SIG-M5 treated with dmso at 0.1 percent for 504 hours (cell line): Measurements from ENCODE around the gene WDR48.
A peak's percentile ranks its signal among the peaks of the same experiment; 100 is the strongest.

Source experiments
- DNase-seq: peaks from one replicate; lab custom pipeline; 2025; ENCODE audit not compliant: unreplicated experiment; lab: John Stamatoyannopoulos, UW

Gene WDR48

DNA sequence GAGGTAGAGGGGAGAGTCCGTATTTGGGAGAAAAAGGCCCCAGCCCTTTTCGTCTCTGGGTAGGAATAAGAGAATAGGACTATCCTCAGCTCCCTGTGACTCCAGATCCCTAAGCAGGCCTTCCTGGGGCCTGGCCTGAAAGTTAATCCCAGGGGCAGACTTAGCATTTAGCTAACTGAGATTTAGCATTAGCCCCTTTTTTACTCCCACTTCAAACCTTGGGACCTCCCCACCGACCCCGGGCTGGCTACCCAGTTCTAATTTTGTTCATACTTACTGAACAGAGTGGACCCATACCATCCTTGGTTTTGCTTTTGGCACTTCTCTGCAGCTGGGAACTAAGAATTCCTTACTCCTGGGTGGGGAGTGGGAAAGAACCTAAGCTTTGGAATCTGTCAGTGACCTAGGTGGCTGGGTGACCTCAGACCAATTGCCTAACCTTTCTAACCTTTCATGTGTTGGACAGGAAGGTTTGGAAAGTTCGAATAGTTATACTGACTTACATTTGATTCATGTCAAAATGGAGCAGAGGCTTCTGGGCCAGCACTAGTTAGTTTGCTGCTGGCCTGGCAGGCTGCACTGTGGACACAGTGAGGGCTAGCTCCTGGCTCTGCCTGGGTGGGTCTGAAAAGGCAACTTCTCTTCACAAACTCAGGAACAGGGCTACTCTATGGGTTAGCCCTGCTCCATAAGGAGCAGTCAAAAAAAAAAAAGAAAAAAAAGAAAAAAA lies 67.3 kb downstream of the WDR48 start:
- no peak for DNase-seq

DNA sequence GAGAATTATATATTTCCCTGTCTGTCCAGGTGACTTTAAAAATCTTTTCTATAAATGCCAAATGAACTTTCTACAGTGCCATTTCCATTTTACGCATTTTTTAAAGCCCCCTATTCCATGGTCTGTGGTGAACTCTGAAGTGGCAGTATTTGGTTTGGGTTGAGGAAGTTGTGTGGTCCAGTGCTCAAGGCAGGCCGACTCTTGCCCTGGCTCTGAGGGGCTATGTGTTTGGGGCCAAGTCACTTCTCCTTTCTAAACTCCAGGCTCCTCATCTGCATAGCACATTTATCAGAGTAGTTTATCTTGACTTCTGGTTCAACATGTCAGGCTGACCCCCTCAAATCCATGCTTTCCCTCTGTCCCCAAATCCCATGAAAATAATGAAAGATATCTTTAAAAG lies 69.8 kb downstream of the WDR48 start:
- no peak for DNase-seq

DNA sequence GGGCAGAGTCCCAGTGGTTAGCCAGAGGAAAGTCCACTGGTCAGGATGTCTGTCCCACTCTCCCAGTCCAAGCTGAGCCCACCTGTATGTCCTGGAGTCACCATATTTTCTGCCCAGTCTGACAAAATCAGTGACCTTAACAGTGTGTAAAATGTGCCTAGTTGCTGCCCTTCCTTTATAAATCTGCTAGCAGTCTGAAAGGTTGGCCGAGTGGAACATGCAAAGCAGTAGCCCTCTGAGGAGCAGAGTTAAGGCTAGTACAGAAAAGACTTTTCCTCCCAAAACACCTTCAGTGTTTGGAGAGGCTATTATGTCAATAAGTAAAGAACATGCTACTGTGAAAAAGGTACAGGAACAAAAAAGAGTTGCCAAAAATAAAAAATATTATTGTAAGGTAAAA lies 71.0 kb downstream of the WDR48 start:
- DNase-seq: no peak

DNA sequence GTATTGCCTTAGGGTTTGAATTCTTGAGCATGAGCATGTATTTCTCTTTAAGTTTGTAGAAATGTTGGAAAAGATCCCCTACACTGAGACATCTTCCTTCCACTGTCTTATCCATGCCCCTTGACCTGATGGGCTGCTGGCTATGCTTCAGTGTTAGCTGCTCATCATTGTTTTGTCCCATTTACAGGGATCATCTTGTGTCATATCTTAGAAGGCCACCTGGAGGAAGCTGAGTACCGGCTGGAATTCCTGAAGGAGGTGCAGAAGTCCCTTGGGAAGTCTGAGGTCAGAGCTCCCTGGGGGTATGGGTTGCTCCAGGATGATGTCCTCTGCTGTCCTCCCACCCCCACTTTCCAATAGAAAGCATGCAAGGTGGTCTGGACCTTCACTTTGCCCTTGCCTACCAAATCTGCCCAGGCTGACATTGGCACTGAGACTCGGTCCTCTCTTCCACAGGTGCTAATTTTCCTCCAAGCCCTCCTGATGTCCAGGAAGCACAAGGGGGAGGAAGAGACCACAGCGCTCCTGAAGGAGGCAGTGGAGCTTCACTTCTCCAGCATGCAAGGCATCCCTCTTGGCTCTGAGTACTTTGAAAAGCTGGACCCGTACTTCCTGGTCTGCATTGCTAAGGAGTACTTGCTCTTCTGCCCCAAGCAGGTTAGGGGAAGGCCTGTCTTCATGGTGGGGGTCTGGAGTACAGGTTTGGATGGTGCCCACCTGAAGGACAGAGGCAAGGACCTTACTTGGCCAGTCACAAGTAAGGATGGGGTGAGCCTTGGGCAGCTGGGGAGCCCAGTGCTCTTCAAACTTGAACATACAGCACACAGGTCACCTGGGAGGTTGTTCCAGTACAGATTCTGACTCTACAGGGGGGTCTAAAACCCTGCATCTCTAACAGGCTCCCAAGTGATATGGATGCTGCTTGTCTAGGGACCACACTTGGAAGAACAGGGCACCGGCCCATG lies 73.3 kb downstream of the WDR48 start:
- peak; percentile 32 for DNase-seq

DNA sequence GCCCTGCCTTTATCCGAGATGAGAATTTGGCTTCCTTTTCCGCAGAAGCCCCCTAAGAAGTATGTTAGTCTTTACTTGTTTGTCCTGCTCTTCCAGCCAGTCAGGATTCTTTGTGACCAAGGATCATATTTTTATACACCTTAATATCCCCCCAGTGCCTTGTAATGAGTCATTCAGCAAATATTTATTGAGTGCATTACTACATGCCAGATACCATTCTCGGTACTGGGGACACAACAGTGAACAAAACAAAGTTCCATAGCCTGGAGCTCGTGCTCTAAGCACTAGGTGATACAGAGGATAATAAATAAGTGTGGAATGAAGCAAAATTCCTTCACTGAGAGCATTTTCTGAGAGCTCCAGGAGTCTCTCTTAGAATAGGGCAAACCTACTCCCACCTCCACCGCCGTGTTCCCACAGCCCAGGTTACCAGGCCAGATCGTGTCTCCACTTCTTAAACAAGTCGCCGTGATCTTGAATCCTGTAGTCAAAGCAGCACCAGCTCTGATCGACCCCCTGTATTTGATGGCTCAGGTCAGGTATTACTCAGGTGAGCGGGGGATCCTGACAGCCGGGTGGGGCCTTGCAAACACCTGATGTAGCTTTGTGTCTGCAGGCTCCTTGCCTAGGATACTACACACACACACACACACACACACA lies 74.2 kb downstream of the WDR48 start:
- peak; percentile 35 for DNase-seq

DNA sequence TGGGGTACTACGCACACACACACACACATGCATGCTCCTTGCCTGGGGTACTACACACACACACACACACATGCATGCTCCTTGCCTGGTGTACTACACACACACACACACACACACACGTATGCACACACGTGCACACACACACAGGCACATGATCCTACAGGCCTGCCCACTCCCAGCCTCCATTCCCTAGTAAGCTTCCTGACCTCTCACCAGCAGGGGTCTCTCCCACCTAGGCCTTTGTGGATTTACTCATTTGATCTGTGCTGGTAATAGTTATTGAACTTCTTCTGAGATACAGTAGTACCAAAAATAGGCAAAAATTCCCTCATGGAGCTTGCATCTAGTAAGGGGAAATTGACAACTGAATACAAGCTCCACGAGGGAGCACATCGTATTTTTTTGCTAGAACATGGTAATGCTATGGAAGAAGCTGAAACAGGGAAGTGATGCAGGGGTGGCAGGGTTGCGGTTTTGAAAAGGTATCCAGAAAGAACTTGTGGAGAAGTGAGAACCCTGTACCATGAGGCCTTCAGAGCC lies 74.8 kb downstream of the WDR48 start:
- DNase-seq: peak; percentile 62

DNA sequence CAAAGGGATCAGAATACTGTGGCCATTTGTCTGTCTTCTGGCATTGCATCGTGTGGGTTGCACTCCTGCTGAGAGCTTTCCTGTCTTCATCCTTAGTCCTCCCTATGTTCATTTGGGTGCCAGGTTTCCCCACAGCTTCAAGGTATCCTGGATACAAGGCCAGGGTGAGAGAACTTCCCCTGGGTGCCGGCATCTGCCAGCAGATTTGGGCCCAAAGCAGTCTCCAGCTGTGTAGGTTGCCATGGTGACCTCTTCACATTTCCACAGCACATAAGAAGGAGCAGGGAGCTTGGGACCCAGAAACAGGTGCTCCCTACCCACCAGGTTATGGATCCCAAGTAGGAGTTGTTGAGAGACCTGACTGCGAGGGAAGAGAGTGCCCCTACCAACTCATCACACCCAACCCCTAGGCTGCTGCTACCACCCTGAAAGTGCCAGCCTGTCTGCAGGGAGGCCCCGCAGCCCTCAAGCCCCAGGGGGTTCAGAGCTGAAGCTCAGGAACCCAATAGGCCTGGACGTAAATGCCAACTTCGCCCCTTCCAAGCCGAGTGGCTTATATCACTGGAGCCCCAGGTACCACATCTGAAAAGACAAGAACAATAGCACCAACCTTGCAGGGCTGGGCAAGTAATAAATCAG lies 75.6 kb downstream of the WDR48 start:
- no peak for DNase-seq

DNA sequence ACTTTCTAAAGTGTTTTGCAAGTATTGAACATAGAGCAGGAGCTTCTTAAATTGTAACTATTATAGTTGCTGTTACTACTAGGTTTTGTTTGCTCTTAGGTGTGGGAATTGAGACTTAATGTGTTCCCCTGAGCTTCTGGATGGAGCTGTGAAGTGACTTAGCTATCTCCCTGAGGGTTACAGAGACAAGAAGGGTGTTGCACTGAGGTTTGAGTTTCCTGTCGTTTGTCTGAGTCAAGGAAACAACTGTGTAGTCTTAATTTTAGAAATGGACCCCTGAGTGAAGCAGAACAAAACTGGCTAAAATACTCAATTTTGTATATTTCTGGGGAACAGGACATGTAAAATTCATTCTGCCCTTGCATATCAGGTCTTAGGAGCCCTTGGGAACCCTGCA lies 76.1 kb downstream of the WDR48 start:
- no peak for DNase-seq

DNA sequence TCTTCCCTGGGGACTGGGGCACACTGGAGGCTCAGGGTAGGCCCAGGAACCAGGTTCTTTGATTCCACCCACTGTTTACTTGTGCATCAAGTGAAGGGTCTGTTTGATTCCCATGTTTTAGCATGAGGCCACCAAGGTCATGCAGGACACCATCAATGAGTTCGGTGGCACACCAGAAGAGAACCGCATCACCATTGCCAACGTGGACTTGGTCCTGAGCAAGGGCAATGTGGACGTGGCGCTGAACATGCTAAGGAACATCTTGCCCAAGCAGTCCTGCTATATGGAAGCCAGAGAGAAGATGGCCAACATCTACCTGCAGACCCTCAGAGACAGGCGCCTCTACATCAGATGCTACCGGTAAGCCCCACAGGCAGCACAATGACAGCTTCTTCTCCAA lies 77.1 kb downstream of the WDR48 start:
- no peak for DNase-seq

DNA sequence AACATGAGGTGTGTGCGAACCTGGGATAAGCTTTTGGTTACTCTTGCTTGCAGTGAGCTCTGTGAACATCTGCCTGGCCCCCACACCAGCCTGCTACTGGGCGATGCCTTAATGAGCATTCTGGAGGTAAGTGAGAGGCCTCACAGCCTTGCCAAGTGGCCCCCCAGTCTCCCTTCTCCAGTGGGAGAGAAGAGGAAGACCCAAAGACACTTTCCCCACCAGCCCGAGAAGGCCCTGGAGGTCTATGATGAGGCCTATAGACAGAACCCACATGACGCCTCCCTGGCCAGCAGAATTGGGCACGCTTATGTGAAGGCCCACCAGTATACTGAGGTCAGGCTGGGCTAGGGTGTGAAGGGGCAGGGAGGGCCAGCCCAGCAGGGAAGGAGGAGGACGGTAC lies 78.2 kb downstream of the WDR48 start:
- DNase-seq: no peak

DNA sequence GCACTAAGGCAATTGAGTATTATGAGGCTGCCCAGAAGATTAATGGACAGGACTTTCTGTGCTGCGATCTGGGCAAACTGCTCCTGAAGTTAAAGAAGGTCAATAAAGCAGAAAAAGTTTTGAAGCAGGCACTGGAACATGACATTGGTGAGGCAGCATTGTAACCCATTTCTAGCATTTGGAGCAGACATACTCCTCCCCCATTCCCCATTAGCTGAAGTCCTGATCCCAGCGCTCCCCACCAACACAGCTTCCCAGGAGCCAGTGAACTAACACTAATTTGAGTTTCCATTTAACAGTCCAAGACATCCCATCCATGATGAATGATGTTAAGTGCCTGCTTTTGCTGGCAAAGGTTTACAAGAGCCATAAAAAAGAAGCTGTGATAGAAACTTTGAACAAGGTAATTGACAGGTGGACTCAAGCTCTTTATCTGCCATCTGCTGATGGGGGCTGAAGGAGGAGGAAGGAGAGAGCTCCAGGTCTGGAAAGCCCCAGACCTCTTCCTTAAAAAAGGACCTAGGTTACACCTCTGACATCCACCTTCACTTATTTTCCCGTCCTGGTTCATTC lies 79.0 kb downstream of the WDR48 start:
- no peak for DNase-seq

DNA sequence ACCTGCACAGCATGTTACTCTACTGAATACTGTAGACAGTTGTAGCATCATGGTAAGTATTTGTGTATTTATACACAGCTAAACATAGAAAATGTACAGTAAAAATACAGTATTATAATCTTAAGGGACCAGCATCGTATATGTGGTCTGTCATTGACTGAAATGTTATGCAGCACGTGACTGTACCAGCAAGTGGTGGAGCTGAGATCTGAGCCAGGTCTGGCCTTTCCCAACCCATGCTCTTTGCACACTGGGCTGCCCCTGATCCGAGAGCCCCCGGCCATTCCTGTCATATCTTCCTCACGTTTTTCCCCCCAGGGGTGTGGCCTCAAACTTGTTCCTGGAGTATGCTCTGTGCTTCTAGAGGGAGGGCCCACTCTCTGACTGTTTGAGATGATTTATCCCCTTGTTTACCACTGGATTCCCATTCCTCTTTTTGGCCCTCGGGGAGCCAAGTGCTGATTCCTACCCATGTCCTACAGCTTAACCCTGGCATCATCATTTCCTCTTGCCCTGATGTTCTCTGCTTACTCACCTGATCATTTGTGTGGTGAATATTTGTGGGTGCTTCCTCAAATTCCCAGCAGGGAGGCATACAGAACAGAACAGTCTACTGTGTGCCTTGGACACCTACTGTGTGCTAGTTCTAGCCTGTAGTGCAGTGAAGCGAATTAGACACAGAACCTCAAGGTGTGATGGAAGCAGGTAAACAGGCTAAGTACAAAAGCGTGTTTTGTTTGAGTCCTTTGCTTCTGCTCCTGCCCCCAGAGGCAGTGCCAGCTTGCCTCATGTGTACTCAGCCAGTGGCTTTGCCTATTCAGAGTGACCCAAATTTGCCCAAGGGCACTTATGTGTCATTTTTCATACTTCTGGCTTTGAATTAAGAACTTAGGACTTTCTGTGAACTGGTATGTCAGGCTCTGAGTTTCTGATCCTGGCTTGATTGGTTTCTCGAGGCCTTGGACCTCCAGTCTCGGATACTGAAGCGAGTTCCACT lies 80.6 kb downstream of the WDR48 start:
- no peak for DNase-seq

DNA sequence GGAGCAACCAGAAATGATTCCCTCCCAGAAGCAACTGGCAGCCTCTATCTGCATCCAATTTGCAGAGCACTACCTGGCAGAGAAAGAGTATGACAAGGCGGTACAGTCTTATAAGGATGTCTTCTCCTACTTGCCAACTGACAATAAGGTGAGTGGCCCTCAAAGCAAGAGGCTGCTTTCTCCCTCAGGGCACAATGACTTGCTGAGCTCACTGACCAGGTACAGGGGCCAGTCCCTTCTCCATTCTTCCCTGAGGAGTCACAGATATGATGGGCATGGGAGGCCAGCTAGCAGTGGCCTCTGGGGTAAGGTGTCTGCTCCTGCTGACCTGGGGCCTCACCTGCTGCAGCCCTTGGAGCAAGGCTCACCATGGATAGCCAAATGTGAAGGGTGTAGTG lies 81.3 kb downstream of the WDR48 start:
- DNase-seq: no peak

DNA sequence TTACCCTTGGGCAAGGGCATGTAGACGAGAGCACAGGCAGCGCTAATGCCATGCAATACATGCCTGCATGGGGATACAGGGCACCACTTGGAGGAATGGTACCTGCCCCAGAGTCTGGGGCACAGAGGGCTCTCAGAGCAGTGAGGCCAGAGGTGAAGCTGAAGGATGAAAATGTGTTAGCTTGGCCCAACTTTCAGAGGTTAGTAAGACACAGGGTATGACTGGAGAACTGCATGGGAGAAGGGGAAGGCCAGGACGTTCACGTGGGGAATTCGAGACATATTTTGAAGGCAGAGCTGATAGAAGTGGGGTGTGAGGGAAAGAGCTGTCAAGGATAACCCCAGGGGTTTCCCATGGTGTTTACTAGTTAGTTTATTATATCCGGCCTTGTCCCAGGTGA lies 82.0 kb downstream of the WDR48 start:
- DNase-seq: no peak

DNA sequence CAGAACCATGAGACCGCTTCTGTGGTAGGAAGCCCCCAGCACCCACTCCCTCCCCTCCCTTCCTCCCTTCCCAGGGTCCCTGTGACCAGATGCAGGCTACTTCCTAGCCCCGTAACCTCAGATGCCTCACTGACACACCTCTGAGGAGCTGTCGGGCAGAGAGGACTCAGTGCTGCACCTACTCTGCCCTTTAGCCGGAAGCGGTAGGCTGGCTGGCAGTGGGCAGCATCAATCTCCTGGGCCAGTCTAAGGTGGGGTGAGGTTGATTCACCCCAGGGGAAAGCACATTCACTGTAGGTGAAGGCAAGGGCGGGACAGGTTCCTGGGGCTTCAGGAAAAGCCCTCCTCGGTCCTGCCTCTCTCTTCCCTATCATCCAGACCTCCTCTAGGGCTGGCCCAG lies 82.5 kb downstream of the WDR48 start:
- no peak for DNase-seq

DNA sequence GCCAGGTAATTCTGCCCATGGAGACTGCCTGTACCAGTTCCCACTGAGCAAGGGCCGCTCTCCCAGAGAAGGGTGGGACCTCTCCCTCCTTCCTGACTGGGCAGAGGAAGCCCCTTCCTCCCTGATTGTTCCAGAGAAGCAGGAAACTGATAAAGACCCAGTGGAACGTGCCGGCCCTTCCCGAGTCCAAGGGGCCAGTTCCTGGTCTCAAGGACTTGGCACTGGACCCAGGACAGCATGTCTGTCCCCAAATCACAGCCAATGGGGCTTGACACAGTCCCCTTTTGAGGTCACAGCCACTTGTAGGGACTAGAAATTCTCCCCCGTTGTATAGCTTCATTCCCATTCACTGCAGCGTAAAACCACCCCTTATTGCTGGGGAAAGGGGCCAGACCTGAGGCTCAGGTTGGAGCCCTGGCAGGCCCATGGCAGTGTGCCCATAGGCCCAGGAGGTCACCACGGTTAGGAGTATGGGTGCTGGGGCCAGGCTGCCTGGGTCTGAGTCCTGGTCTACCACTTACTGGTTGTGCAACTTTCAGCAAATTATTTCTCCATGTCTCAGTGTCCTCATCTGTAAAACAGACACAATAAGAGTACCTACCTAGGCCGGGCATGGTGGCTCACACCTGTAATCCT lies 83.5 kb downstream of the WDR48 start:
- no peak for DNase-seq

DNA sequence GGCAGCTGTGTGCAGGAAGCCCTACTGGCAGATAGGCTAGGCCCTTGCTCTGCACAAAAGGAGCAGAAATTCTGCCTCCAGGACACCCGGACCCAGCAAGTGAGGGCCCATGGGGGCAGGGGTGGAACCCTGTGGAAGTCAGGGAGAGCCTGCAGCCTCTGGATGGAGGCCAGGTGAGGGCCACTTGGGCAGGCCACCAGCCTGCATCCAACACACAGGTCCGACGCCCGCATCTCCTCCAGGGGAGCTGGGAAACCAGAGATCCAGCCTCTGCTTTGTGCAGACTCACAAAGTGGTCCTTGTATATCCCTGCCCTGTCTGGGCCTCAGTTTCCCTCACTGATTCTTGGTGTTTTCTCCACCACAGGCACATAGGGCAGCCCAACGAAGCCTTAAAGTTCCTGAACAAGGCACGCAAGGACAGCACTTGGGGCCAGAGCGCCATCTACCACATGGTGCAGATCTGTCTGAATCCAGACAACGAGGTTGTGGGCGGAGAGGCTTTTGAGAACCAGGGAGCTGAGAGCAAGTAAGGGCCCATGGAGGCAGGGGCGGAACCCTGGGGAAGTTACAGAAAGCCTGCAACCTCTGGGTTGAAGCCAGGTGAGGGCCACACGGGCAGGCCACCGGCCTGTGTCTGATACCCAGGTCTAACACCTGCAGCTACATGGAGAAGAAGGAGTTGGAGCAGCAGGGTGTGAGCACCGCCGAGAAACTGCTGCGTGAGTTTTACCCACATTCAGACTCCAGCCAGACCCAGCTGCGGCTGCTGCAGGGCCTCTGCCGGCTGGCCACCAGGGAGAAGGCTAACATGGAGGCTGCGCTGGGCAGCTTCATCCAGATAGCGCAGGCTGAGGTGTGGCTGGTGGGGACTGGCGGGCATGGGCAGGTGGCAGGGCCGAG lies 85.0 kb downstream of the WDR48 start:
- no peak for DNase-seq

DNA sequence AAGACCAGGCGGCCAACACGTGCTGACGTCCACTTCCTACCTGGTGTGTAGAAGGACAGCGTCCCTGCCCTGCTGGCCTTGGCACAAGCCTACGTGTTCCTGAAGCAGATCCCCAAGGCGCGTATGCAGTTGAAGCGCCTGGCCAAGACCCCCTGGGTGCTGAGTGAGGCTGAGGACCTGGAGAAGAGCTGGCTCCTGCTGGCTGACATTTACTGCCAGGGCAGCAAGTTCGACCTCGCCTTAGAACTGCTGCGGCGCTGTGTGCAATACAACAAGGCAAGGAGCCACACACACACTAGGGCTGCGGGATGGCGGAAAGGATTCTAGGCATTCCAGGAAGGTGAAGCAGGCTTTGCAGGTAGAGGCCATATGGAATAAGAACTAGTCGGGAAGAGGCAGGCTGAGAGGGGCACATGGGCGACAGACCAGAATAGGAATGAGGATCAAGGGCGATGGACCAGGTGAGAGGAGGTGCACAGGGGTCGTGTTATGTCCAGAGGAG lies 85.7 kb downstream of the WDR48 start:
- DNase-seq: no peak
